ENCODE measurements around the gene ANGEL2.
"Not testable (repeated sequence)": the region's sequence is repeated elsewhere in the genome, so short reads cannot be mapped to it uniquely, and the experiment has no call there.

ANGEL2 gene

GRCh38 chr1:213015099-213016050, at the start of gene ANGEL2:
Gene ANGEL2, minus strand, starts transcription at chr1:213015867. Its CDS starts 196 bp downstream, at chr1:213015671.
- peak; percentile 94 for DNase-seq

- DNase-seq: no peak
Measured at GRCh38 chr1:213061263-213061662, 45.6 kb upstream of the ANGEL2 start.

GRCh38 chr1:213060836-213061235, 45.2 kb upstream of the ANGEL2 start:
- DNase-seq: no peak

GRCh38 chr1:213057264-213058059, 41.8 kb upstream of the ANGEL2 start:
- no peak for DNase-seq

- DNase-seq: no peak
Measured at GRCh38 chr1:213055767-213056166, 40.1 kb upstream of the ANGEL2 start.

- no peak for DNase-seq
Measured at GRCh38 chr1:213054733-213055591, 39.3 kb upstream of the ANGEL2 start.

GRCh38 chr1:213054142-213054541, 38.5 kb upstream of the ANGEL2 start:
- DNase-seq: no peak

GRCh38 chr1:213053455-213053854, 37.8 kb upstream of the ANGEL2 start:
- no peak for DNase-seq

- no peak for DNase-seq
Measured at GRCh38 chr1:213051881-213052202, 36.2 kb upstream of the ANGEL2 start.

- peak; percentile 80 for DNase-seq
Measured at GRCh38 chr1:213051127-213051880, 35.6 kb upstream of the ANGEL2 start, which contains the start of gene RPS6KC1. Gene RPS6KC1, plus strand, starts transcription at chr1:213051241. Its CDS starts 164 bp downstream, at chr1:213051405.

- DNase-seq: no peak
Measured at GRCh38 chr1:213050745-213051126, 35.1 kb upstream of the ANGEL2 start.

GRCh38 chr1:213049232-213049631, 33.6 kb upstream of the ANGEL2 start:
- DNase-seq: no peak

- DNase-seq: not testable (repeated sequence)
Measured at GRCh38 chr1:213045321-213046226, 29.9 kb upstream of the ANGEL2 start.

GRCh38 chr1:213041443-213041842, 25.8 kb upstream of the ANGEL2 start:
- DNase-seq: no peak

- DNase-seq: no peak
Measured at GRCh38 chr1:213035573-213035972, 19.9 kb upstream of the ANGEL2 start.

GRCh38 chr1:213034713-213035112, 19.0 kb upstream of the ANGEL2 start:
- DNase-seq: no peak

GRCh38 chr1:213032651-213033050, 17.0 kb upstream of the ANGEL2 start:
- DNase-seq: no peak

GRCh38 chr1:213027024-213027423, 11.4 kb upstream of the ANGEL2 start:
- not testable (repeated sequence) for DNase-seq

- no peak for DNase-seq
Measured at GRCh38 chr1:213020016-213020415, 4.3 kb upstream of the ANGEL2 start.

GRCh38 chr1:213019450-213019849, 3.8 kb upstream of the ANGEL2 start:
- no peak for DNase-seq
